HG03039 (cell line): ENCODE results near the gene GBGT1.

Source experiments
- ATAC-seq: cut with Tn5 transposase; IDR thresholded peaks from one replicate; pipeline ENCODE4 v1.9.1; 2021; ENCODE audit warnings: mild to moderate bottlenecking, moderate library complexity; ENCODE audit not compliant: unreplicated experiment

Gene GBGT1

GRCh38 chr9:133144904-133145851, 18.5 kb downstream of the GBGT1 start:
- no peak for ATAC-seq

GRCh38 chr9:133144142-133144903, 19.4 kb downstream of the GBGT1 start:
- ATAC-seq = no peak

- ATAC-seq = no peak
Measured at GRCh38 chr9:133143639-133144141, 20.0 kb downstream of the GBGT1 start.

DNA sequence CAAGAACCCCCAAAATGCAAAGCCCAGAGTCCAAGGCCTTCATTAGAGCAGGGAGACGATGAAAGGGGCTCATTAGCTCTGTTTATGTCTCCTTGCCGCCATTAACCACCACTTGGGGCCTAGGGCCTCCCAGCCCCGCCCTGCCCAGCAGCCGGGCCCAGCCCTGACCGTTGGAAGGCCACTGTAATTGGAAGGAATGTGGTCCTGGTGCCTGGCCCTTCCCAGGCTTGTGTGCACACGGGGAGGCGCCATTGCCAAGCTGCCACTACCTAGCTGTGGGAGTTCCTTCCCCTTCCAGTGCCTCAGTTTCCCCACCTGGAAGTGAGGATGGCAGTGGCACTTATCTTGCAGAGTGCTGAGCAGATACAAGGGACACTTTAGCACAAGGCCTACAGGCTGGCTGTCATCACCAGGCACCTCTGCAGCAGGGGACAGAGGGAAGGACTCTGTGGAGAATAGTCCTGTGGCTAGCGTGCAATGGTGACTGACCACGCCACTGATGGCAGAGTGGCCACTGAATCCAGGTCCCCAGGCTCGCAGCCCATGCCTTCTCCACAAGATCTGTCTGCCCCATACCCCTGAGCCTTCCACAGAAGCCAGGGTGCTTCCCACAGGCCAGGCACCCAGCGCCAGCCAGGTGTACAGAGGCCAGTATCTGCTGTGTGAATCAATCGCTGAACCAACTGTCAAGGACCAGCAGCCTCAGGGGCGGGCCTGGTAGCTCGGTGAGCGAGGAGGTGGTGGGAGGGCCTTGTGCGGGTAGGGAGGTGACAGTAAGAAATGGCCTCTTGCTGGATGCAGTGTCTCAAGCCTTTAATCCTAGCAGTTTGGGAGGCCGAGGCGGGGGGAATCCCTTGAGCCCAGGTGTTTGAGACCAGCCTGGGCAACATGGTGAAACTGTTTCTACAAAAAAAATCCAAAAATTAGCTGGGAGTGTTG, 20.8 kb downstream of the GBGT1 start:
- ATAC-seq = no peak

DNA sequence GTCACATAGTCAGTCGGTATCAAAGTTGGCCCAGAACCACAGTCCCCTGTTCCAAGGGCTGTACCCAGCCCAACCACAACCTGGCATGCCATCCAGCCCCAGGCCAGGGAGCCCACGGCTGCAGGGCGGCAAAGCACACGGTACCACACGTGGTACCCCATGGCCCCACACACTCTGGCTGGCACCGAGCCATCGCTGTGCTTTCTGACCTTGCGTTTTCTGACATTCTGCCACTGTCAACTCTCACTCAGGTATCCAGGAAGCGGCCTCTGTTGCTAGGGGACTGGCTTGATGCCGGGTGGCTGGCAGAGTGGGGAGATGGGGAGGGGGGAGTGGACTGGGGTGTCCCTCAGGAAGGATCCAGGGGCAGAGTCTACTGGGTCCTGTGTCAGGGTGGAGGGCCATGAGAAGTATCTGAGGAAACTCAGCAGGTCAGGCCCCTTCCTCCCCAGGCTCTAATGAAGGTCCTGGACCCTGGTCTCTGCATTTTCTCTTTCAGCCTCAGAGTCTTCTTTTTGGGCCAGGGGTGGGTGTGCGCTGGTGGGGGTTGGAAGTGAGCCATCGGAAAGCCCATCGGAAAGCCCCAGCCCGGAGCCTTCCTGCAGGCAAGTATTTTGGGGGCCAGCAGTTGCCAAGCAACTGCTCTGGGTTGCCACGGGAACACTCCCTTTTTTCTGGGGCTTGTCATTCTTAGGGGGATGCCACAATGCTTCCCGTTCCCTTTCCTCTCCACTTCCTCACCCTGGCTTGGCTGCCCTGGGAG, 21.7 kb downstream of the GBGT1 start:
- no peak for ATAC-seq

GRCh38 chr9:133140606-133141005, 23.1 kb downstream of the GBGT1 start:
- ATAC-seq = no peak

GRCh38 chr9:133140174-133140505, 23.6 kb downstream of the GBGT1 start:
- ATAC-seq = no peak

DNA sequence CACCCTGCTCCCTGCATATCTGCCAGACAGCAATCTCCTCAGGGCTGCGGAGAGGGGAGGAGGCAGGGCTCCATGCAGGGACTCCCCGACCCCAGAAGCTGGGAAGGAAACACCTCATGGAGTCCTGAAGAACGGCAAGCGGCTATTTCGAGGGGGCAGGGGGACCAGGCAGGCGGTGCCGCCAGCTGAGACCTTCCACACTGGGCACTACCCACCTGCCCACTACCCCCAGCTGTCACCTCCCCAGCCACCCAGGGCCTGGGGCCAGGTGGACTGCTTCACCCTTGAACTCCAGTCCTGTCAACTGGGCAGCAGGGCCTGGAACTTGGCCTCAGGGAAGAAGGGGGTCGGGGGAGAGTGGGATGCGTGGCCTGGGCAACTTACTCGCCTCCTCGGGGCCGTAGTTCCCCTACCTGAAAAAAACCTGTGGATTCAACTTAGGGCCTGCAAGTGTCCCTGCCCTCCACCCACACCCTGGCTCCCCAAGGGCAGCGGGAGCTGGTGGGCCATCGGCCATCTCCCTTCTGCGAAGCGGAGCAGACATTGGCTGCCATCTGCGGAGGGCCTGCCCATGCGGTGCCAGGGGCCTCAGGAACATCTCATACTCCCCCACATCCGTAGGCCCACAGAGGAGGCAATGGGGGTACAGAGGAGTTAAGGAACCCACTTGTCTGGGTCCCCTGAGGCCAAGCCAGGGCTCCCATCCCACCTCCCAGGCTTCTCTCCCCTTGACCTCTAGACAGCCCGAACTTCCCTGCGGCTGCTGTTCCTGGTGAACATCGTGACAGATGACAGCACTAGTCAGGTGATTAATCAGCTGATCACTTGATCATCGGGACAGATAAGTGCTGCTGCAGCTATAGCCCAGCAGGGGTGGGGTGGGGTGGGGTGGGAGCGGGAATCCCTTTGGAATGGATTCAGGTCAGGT, 24.2 kb downstream of the GBGT1 start:
- no peak for ATAC-seq

GRCh38 chr9:133137451-133138231, 26.1 kb downstream of the GBGT1 start:
- ATAC-seq = no peak

DNA sequence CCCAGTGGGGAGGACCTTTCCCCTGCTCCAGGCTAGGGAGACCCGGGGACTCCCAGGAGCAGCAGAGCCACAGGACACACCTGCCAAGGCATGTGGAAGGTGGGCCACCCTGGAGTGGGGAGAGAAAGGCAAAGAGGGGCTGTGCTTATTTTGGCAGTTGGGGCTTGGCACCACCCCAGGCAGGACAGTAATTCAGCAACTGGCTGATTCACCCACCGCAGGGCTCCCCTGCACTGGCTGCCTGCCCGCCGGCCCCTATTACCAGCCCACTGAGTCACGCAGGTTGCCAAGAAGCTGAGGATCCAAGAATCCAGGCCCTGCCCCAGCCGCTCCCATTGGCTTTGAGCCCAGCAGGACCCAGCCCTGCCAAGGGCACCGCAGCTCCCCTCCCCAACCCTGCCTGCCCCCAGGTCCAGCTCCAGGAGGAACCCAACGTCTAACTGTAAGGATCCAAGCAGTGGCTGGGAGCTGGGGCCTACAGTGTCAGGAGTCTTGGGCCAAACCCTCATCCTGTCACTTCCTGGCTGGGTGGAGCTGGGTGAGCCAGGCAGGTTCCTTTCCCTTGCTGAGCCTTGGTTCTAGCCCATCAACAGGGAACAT, 28.5 kb downstream of the GBGT1 start:
- ATAC-seq = no peak

GRCh38 chr9:133134388-133135145, 29.1 kb downstream of the GBGT1 start:
- ATAC-seq = no peak

GRCh38 chr9:133133681-133134387, 29.9 kb downstream of the GBGT1 start:
- peak; percentile 73 for ATAC-seq

GRCh38 chr9:133132174-133132573, 31.5 kb downstream of the GBGT1 start:
- ATAC-seq = no peak

DNA sequence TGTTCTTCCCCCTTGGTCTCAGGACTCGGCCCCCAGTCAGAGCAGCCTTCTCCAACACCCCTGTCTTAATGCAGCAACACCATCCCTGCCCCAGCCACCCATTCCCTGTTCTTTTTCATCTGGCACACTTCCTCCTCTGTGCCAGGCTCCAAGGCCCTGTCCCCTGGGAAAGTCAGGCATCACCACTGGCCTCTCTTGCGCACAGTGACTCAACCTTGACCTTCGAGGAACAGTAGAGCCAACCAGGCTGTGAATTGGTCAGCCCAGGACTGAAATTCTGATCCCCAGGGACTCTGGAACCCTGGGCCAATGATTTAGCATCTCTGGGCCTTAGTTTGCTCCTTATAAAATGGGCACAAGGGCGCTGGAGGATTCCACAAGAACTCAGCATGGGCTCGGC, 32.2 kb downstream of the GBGT1 start:
- no peak for ATAC-seq

GRCh38 chr9:133130685-133131244, 32.9 kb downstream of the GBGT1 start:
- ATAC-seq = no peak
